ENCODE data around the gene ACOXL.
A peak's percentile ranks its signal among the peaks of the same experiment; 100 is the strongest.

Gene ACOXL

GRCh38 chr2:110863726-110864125 is 131.4 kb downstream of the ACOXL start:
- no peak for DNase-seq

DNA sequence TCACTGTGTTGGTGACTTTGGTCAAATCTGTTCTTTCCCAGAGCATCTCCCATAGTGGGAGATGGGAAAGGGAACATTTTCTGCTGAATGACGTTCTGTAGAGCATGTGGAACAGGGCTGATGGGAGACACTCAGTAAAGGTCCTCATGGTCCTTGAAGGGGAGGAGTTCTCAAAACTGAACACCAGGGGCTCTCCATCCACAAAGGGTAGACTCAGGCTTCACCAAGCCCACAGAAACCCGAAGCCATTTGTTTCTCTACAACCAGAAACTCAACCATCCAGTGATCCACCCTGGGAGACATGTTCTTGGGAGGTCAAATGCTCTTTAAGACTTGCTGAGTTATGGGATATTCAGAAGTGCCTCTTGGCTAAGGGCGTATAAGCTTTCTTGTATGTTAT is 131.8 kb downstream of the ACOXL start:
- no peak for DNase-seq

- no peak for DNase-seq
Measured at GRCh38 chr2:110864731-110865130, 132.4 kb downstream of the ACOXL start.

GRCh38 chr2:110865188-110865587 is 132.8 kb downstream of the ACOXL start:
- no peak for DNase-seq

DNA sequence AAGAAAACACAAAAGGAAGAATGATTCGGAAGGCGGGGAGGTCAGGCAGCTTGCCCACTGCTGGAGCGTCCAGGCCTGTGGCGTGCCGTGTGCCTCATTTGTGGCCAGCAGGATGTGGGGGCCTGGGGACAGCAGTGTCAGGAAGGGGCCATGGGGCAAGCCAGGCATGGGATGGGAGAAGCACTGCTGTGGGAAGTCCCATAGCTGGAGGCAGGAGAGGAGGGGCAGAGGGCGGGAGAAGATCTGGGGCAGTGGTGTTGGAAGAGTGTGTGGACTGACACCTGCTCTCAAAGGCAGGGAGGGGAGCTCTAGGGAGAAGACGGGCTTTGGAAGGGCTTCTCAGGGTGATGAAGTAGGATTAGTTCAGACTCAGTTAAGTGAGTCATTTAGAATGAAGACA is 133.7 kb downstream of the ACOXL start:
- DNase-seq = no peak

DNA sequence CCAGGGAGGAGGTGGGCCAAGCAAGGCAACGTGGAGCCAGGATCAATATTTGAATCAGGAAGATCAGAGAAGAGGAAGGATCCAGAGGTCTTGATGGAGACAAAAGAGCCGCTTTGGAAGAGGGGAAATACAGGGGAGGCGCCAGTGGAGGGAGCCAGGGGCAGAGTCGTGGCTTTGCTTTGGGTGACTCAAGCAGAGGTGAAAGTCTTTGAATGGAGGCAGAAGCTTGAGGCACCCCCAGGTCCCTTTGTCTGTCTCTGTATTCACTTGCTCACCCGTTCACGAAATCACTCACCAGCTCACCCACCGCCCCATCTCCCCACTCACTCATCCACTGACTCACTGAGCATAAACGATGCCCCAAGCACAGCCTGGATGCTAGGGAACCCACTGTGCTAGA is 134.1 kb downstream of the ACOXL start:
- peak in 2 of 4 experiments; percentile 23 to 43 for DNase-seq

- DNase-seq = no peak
Measured at GRCh38 chr2:110867078-110867477, 134.7 kb downstream of the ACOXL start.

GRCh38 chr2:110868971-110869370 is 136.6 kb downstream of the ACOXL start:
- no peak for DNase-seq

GRCh38 chr2:110869472-110870446 is 137.4 kb downstream of the ACOXL start:
- no peak for DNase-seq

DNA sequence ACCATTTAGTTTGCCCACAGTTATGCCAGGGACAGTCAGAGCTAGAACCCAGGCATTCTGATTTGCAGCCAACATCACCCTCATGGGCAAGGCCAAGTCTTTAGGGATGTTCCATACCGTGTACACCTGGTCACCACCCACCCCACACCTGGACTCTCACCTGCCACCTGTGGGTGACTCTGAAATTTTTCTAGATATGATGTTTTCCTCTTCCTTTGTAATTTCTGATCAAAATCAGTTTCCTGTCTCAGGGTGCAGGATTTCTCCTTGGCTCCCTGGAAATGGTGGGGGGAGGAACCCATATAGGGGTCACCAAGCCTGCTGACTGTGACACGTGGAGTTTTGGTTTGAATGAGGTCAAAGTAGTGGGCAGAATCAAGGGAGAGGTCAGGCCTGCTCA is 138.2 kb downstream of the ACOXL start:
- no peak for DNase-seq

DNA sequence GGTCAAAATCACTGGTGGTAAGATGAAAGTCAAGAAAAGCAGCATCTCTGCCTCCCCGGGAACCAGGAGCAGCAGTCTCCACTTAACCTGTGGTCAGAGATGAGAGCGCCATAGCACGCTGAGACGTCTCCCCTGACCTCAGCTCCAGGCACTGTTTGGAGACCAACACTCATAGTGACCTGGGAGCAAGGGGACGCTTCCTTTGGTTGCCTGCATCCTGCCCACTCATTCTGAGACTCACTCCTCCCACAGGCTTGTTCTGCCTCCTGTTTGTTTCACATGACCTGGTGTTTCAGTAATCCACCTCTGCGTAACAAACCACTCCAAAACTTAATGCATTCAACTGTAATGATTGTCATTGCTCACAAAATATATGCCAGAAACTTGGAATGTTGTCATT is 139.3 kb downstream of the ACOXL start:
- DNase-seq = no peak

- DNase-seq = no peak
Measured at GRCh38 chr2:110872521-110872920, 140.1 kb downstream of the ACOXL start.

DNA sequence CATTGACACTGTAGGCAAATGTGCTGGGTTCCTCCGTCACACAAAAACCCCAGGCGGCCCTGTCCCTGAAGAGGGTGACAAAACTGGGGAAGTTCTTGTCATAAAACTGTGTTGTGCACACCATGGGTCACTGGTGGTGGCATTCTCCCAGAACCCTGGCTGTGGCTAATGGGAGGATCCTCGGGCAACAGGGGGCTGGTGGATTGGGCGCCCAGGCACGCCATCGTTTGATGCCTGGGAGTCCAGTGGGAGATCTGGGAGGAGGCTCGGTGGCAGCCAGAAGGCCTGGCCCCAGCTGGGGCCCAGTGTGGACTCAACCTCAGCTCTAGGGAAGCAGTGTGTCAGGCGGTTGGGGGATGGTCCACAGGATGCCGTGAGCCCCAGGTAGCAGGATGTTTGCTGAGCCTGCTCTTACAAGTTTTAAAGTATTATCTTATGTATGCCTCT is 140.7 kb downstream of the ACOXL start:
- DNase-seq = no peak

DNA sequence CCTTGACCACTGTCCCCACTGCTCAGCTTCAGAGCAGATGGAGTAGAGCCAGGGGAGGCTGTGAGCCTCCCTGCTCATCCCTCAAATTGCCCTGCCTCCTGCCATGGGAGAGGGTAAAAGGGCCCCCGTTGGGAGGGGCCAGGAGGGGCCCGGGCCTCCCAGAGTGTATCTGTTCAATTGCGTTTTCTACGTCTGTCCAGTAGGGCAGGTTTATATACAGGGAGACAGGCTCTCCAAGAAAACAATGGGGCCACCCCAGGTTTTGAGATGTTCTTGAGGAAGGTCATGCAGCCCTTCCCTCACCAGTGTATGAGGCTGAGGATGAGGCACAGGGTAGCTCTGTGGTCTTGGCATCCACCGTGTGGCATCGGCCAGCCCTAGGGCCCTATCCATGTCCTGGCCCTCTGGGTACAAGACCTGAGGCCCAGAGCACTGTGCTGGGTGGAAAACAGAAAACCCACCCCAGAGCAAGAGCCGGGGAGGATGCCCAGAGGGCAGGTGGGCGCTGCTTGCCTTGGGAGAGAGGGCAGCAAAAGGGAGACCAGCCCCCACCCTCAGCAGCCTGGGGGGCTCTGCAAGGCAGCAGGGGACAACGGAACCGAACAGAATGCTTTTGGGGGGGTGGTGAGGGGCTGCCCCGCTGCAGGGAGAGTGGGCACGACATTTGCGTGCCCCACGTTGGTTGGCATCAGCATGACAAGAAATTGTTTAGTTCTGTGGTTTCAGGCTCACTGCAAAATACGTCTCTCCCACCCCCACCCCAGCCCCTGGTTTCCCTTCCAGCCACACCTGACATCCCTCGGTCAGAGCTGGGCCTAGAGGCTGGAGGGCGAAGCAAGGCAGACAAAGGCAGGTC is 141.5 kb downstream of the ACOXL start:
- DNase-seq = no peak

- no peak for DNase-seq
Measured at GRCh38 chr2:110874453-110875383, 142.3 kb downstream of the ACOXL start.

DNA sequence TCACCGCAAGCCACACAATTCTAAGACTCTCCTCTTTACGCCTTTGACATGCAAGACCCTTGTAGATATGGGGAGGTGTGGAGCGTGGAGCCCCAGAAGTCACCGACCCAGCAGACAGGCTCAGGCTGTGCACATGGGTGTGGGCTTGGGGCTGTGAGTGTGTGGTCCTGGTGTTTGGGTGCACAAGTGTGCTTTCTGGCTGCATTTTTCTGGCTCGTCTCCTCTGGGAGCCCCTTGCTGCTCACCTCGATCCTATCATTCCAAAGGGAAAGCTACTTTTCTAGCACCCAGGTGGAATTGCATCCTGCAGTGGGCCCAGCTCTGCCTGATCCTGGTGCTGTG is 143.0 kb downstream of the ACOXL start:
- no peak for DNase-seq

- no peak for DNase-seq
Measured at GRCh38 chr2:110876167-110876999, 144.0 kb downstream of the ACOXL start.

DNA sequence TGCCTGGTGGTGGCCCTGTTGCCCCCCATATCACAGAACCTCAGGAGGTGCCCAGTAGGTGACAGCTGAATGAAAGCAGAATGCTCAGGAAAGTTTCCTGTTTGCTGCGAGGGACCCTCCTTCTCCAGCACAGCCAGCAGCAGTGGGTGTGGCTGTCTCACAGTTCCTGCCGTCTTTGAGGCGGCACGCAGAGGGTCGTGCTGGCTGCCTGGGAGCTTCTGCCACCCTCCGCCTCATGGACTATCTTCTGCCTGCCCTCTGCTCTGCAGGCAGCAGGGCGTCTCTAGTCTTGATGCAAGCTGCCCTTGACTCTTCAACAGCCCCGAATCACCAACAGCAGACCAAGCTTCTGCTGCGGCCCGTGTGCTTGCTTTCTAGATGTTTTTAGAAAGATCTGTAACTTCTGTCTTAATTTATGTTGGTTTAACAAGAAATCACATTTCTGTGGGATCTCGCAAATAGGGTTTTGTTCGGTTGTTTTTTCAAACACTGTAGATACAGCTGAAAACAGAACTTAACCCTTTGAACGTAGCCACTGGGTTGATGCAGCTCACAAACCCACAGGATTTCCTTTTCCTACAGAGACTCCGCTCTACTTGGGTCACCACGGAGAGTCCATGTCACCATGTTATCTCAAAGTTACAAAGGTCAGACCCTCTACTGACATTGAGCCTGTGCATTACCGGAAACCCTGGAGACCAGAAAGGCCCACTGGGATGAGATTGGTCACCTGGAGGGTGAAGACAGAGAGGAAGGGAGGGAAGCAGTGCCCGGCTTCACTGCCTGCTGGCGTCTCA is 144.9 kb downstream of the ACOXL start:
- DNase-seq = no peak

DNA sequence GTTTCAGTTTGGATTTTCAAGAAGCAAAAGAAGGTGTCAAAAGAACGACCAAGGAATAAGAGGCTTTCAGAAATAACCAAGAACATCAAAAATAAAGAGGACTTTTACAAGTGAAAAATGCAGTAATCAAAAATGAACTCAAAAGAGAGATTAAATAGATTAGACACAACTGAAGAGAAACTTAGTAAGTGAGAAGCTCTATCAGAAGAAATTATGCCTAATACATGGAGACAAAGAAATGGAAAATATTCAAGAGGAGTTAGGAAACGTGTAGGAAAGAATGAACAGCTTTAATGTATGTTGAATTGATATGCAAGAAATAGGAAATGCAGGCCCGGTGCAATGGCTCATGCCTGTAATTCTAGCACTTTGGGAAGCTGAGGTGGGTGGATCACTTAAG is 145.8 kb downstream of the ACOXL start:
- no peak for DNase-seq

DNA sequence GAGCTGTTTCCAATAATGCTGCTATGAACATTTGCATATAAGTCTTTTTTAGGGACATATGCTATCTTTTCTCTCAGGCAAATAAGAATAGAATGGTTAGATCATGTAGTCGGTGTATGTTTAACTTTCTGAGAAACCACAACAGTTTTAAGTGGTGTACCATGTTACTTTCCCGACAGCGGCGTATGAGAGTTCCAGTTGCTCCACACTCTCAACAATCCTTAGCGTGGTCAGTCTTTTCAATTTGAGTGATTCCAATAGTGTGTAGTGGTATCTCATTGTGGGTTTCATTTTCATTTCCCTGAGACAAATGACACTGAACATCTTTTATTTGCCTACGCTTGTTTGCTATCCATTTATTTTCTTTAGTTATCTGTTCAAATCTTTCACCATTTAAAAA is 149.5 kb downstream of the ACOXL start:
- no peak for DNase-seq

DNA sequence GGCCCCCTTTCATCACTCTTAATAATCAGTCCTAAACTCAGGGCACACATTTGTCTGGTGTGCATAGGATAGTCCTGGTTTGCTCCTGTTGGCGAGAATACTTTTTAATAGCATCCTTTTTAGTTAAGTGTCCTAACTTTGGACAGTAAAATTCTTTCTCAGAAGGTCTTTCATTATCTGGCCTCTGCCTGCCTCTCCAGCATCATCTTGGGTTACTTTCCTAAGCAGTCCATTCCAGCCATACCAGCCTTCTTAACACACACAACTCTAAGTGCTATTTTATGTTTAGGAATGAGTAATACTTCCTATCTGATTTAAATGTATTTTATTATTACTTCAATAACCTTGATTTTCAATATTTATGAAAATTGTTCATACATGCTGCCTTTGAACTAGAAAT is 151.0 kb downstream of the ACOXL start:
- no peak for DNase-seq

All from activated CD4-positive, CD25-positive, alpha-beta regulatory T cell (primary cell).